M059J (cell line): ENCODE measurements around the gene TRIM64C. TPM values are rescaled to one million over a fixed set of nuclear protein-coding genes. Genes with fewer than 3 reads are reported as not detected.
"Not testable (repeated sequence)": the region's sequence is repeated elsewhere in the genome, so short reads cannot be mapped to it uniquely, and the experiment has no call there.

Experiments
- DNase-seq: peaks from one replicate; pipeline ENCODE4 v3.0.0-alpha.2; 2012; ENCODE audit warnings: low read depth
- total RNA-seq: library from RNA; depleted of rRNA; stranded (reverse); fragments of >200 nt; shearing (Covaris generic); gene quantifications from 2 replicates; pipeline ENCODE4 v1.2.3, GENCODE V29; 2014; rRNA removed

The TRIM64C gene
- total RNA-seq, result not detected in 2 replicates

- DNase-seq, result not testable (repeated sequence)
Observed at GRCh38 chr11:49059012-49059411, at the start of gene TRIM64C. TSS of gene TRIM64C (minus strand) at chr11:49059112. CDS start at chr11:49059112, 0 bp downstream.

- DNase-seq, result not testable (repeated sequence)
Observed at GRCh38 chr11:49102356-49102755, 43.4 kb upstream of the TRIM64C start.

DNA sequence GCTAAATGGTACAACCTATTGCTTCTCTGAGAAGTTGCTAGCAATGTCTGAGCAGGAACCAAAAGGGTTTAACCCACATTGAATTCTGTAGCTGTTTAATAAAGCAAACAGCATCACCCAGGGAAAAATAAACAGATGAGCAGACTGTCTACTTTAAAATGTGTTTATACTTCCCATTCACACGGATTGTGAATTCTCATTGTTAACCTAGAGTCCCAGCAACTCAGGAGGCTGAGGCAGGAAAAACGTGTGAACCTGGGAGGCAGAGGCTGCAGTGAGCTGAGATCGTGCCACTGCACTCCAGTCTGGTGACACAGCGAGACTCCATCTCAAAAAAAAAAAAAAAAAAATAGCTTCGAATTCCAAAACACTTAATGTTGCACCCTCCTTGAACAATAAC is 11.0 kb upstream of the TRIM64C start:
- not testable (repeated sequence) for DNase-seq

DNA sequence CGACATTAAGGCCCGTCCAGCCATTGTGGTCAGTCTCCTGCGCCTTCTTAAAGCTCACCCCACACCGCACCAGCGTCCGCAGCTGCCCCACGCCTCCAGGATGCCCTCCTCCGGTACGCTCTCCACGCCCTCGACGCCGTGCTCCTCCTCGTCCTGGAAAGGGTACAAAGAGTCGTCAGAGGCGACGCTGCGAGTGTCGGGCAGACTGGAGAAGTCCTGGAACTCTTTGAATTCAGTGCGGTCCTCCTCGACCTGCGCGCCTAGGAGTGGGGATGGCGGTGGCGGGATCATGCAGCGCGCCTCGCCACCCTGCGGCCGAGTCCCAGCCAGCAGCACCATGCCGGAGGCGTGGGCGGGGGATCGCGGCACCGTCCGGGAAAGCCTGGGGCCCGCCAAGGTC is 9.1 kb downstream of the TRIM64C start:
- not testable (repeated sequence) for DNase-seq

DNA sequence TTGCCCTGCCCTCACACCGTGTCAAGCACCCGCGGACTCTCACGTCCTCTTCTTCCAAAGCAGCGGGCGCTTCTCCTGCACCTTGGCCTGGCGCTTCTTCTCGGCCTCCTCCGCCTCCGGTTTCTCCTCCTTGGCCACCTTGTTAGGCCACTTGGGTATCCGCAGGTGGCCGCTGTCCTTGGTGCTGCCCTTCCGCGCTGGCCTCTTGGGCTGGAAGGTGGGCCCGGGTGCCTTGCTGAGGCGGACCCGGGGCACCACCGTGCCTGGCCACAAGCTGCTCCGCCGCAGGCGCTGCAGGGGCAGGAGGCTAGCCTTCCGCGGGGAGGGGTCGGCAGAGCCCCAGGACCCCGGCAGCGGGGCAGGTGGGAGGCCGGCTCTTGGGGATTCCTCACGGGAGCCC is 10.7 kb downstream of the TRIM64C start:
- DNase-seq, result not testable (repeated sequence)

- DNase-seq, result not testable (repeated sequence)
Observed at GRCh38 chr11:49028523-49028922, 30.4 kb downstream of the TRIM64C start, which contains the start of gene TRIM49B. TSS of gene TRIM49B (plus strand) at chr11:49028823. CDS start at chr11:49031600, 2,777 bp downstream.

Other genes starting within 250 kb of the TRIM64C start
- not detected in 2 replicates for gene TRIM51G, start 75.2 kb downstream of the TRIM64C start, total RNA-seq
- not detected in 2 replicates for gene TRIM49B, start 30.3 kb downstream of the TRIM64C start, total RNA-seq
- gene FOLH1, start 149.5 kb upstream of the TRIM64C start, total RNA-seq, result not detected in 2 replicates